Ramos (cell line): Measurements from ENCODE around the gene COL23A1.
"Not testable (repeated sequence)": the region's sequence is repeated elsewhere in the genome, so short reads cannot be mapped to it uniquely, and the experiment has no call there.

Experiments used
- in situ Hi-C: fragments of 300-500 bp; cut with MboI; formaldehyde crosslinking; loops from one replicate; pipeline ENCODE4 v1.14.3; 2022; ENCODE audit warnings: low sequenced_read_pairs; ENCODE audit not compliant: unreplicated experiment

COL23A1 gene

GRCh38 chr5:178201221-178201926, 388.8 kb downstream of the COL23A1 start:
- in situ Hi-C loops = no loop called here

DNA sequence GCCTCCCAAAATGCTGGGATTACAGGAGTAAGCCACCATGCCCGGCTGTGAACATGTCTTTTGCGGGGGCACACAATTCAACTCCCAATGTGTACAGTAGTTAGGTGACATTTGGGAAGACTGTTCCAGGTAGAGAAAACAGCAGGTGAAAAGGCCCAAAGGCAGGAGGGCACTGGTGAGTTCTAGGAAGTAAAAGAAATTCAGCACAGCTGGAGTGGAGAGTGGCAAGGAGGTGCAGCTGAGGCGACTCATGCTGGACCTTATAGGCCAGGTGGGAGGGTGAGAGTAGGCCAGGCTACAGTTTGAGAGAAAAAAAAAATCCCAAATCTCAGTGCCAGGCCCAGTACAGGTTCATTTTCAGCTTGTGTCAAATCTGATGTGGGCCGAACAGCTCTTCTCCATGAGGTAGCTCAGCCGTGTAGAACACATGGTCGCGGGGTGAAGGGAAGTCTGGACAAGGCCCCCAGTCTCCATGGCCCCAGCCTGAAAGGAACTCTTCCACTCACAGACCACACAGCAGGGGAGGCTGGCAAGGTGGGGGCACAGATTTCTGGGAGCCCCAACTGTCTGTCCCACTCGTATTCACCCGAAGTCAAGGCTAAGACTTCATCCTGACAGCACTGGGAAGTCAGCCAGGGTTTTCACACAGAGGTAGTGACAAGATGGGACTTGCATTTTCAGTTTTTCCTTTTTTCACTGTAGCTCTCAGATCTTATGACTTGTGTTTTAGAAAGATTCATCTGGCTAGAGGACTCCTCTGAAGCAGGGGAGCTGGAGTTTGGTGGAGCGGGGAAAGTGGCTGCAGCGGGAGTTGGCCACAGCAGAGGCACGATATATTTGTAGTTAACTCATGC, 390.4 kb downstream of the COL23A1 start:
- in situ Hi-C loops = no loop called here

GRCh38 chr5:178198706-178199105, 391.5 kb downstream of the COL23A1 start:
- in situ Hi-C loops = no loop called here

DNA sequence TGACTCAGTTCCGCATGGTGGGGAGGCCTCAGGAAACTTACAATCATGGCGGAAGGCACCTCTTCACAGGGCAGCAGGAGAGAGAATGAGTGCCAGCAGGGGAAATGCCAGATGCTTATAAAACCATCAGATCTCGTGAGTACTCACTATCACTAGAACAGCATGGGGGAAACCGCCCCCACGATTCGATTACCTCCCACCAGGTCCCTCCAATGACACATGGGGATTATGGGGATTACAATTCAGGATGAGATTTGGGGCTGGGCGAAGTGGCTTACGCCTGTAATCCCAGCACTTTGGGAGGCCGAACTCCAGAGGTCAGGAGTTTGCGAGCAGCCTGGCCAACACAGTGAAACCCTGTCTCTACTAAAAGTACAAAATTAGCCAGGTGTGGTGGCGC, 392.0 kb downstream of the COL23A1 start:
- in situ Hi-C loops = not testable (repeated sequence)

DNA sequence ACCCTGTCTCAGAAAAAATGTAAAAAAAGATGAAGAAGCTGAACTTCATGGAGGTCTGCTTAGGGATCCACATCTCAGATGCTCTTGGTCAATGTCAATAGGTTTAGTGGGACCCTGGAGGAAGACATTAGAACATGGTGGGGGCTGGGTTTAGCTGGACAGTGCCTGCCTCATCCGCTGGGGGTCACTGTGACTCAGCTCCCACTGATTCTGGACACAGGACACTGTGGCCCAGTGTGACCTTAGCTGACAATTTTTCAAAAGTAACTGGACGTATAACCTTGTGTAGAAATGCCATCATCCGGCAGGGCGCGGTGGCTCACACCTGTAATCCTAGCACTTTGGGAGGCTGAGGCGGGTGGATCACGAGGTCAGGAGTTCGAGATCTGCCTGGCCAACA, 393.2 kb downstream of the COL23A1 start:
- in situ Hi-C loops = no loop called here

- in situ Hi-C loops = no loop called here
Observed at GRCh38 chr5:178196281-178196812, 393.8 kb downstream of the COL23A1 start.

- in situ Hi-C loops = no loop called here
Observed at GRCh38 chr5:178194026-178194425, 396.2 kb downstream of the COL23A1 start.

DNA sequence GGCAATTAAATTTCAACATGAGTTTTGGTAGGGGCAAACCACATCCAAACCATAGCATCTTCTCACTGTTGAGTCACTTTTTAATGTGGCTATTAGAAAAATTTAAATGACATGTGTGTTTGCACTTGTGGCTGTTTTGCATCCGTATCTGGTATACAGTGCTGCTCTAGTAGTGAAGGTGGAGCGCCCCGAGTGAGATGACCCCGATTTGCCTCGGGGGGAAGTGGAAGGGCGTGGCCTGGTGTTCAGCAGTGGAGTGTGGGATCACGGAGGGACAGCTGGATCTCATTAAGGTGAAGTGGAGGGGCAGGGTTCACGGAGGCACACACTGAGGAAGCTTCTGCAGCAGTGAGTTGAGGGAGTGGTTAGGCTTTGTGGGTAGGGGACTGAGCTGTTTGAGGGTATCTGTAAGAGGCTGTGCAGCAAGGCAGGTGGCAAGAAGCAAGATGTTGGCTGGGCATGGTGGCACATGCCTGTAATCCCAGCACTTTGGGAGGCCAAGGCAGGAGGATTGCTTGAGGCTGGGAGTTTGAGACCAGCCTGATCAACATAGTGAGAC, 396.9 kb downstream of the COL23A1 start:
- in situ Hi-C loops = no loop called here

- in situ Hi-C loops = no loop called here
Observed at GRCh38 chr5:178192787-178193186, 397.4 kb downstream of the COL23A1 start.

GRCh38 chr5:178192244-178192643, 397.9 kb downstream of the COL23A1 start:
- in situ Hi-C loops = no loop called here

- in situ Hi-C loops = no loop called here
Observed at GRCh38 chr5:178191661-178192060, 398.5 kb downstream of the COL23A1 start.

GRCh38 chr5:178189433-178189832, 400.8 kb downstream of the COL23A1 start:
- in situ Hi-C loops = no loop called here
